Rectal smooth muscle tissue (tissue), 1 donor: Measurements from ENCODE around the gene COL24A1.

ENCODE experiments used
- H3K27ac ChIP-seq: one replicate; pipeline ENCODE4 v1.7.0; 2013; ENCODE audit warnings: low read depth, low read length, inconsistent platforms
- H3K27me3 ChIP-seq: one replicate; pipeline ENCODE4 v1.7.0; 2013; ENCODE audit warnings: low read length; ENCODE audit not compliant: control insufficient read depth, insufficient read depth
- H3K36me3 ChIP-seq: one replicate; pipeline ENCODE4 v1.7.0; 2013; ENCODE audit warnings: low read length; ENCODE audit not compliant: control insufficient read depth, insufficient read depth
- H3K4me1 ChIP-seq: one replicate; pipeline ENCODE4 v1.7.0; 2013; ENCODE audit warnings: low read length; ENCODE audit not compliant: control insufficient read depth, insufficient read depth
- H3K4me3 ChIP-seq: one replicate; pipeline ENCODE4 v1.7.0; 2013; ENCODE audit warnings: low read length
- H3K9ac ChIP-seq: one replicate; pipeline ENCODE4 v1.7.0; 2013; ENCODE audit warnings: low read length

COL24A1 gene

GRCh38 chr1:85943945-85944344 is 212.6 kb downstream of the COL24A1 start:
- Histone ChIP-seq H3K36me3 (no peaks in the 10 kb centered on the region), H3K27me3 (no peaks in the 10 kb centered on the region), H3K9ac (no peak overlapping the region), H3K27ac (no peak overlapping the region), H3K4me1 (no peaks in the 10 kb centered on the region), H3K4me3 (no peak overlapping the region)

GRCh38 chr1:85943526-85943925 is 213.0 kb downstream of the COL24A1 start:
- H3K27me3 ChIP-seq, result no peaks in the 10 kb centered on the region
- no peak overlapping the region for H3K27ac ChIP-seq
- H3K36me3 ChIP-seq, result no peaks in the 10 kb centered on the region
- no peak overlapping the region for H3K9ac ChIP-seq
- no peak overlapping the region for H3K4me3 ChIP-seq
- no peaks in the 10 kb centered on the region for H3K4me1 ChIP-seq

- Histone ChIP-seq H3K27me3 (no peaks in the 10 kb centered on the region), H3K36me3 (no peaks in the 10 kb centered on the region), H3K27ac (no peak overlapping the region), H3K4me1 (no peaks in the 10 kb centered on the region), H3K4me3 (no peak overlapping the region), H3K9ac (no peak overlapping the region)
Observed at GRCh38 chr1:85940656-85941306, 215.8 kb downstream of the COL24A1 start.

- H3K4me3 ChIP-seq, result no peak overlapping the region
Observed at GRCh38 chr1:85938829-85939228, 217.7 kb downstream of the COL24A1 start.

GRCh38 chr1:85936470-85936869 is 220.1 kb downstream of the COL24A1 start:
- H3K4me1 ChIP-seq, result no peaks in the 10 kb centered on the region
- H3K9ac ChIP-seq, result no peak overlapping the region
- no peaks in the 10 kb centered on the region for H3K27me3 ChIP-seq
- no peak overlapping the region for H3K4me3 ChIP-seq
- H3K36me3 ChIP-seq, result no peaks in the 10 kb centered on the region
- no peak overlapping the region for H3K27ac ChIP-seq

More at GRCh38 chr1:85938829-85939228, 217.7 kb downstream of the COL24A1 start:
- no peaks in the 10 kb centered on the region for H3K36me3 ChIP-seq
- H3K27ac ChIP-seq, result no peak overlapping the region
- H3K4me1 ChIP-seq, result no peaks in the 10 kb centered on the region
- no peak overlapping the region for H3K9ac ChIP-seq
- no peaks in the 10 kb centered on the region for H3K27me3 ChIP-seq

- Histone ChIP-seq H3K27me3 (no peaks in the 10 kb centered on the region), H3K9ac (no peak overlapping the region), H3K36me3 (no peaks in the 10 kb centered on the region), H3K27ac (no peak overlapping the region), H3K4me3 (no peak overlapping the region), H3K4me1 (no peaks in the 10 kb centered on the region)
Observed at GRCh38 chr1:85936057-85936456, 220.5 kb downstream of the COL24A1 start.

GRCh38 chr1:85935234-85935633 is 221.3 kb downstream of the COL24A1 start:
- no peak overlapping the region for H3K27ac ChIP-seq
- no peak overlapping the region for H3K9ac ChIP-seq
- H3K27me3 ChIP-seq, result no peaks in the 10 kb centered on the region
- no peaks in the 10 kb centered on the region for H3K36me3 ChIP-seq
- H3K4me1 ChIP-seq, result no peaks in the 10 kb centered on the region
- no peak overlapping the region for H3K4me3 ChIP-seq

GRCh38 chr1:85934516-85934915 is 222.1 kb downstream of the COL24A1 start:
- Histone ChIP-seq H3K27ac (no peak overlapping the region), H3K4me3 (no peak overlapping the region)

GRCh38 chr1:85933961-85934360 is 222.6 kb downstream of the COL24A1 start:
- Histone ChIP-seq H3K9ac (no peak overlapping the region), H3K4me3 (no peak overlapping the region), H3K36me3 (no peaks in the 10 kb centered on the region), H3K4me1 (no peaks in the 10 kb centered on the region), H3K27me3 (no peaks in the 10 kb centered on the region), H3K27ac (no peak overlapping the region)

More at GRCh38 chr1:85934516-85934915, 222.1 kb downstream of the COL24A1 start:
- no peaks in the 10 kb centered on the region for H3K36me3 ChIP-seq
- no peaks in the 10 kb centered on the region for H3K27me3 ChIP-seq
- no peaks in the 10 kb centered on the region for H3K4me1 ChIP-seq
- H3K9ac ChIP-seq, result no peak overlapping the region

- no peaks in the 10 kb centered on the region for H3K27me3 ChIP-seq
- no peak overlapping the region for H3K27ac ChIP-seq
- no peak overlapping the region for H3K9ac ChIP-seq
- no peaks in the 10 kb centered on the region for H3K4me1 ChIP-seq
- no peaks in the 10 kb centered on the region for H3K36me3 ChIP-seq
- no peak overlapping the region for H3K4me3 ChIP-seq
Observed at GRCh38 chr1:85911742-85912141, 244.8 kb downstream of the COL24A1 start.

- Histone ChIP-seq H3K9ac (no peak overlapping the region), H3K4me1 (no peaks in the 10 kb centered on the region), H3K27me3 (no peaks in the 10 kb centered on the region), H3K4me3 (no peak overlapping the region), H3K27ac (no peak overlapping the region), H3K36me3 (no peaks in the 10 kb centered on the region)
Observed at GRCh38 chr1:85900921-85901320, 255.7 kb downstream of the COL24A1 start.

GRCh38 chr1:85898861-85899260 is 257.7 kb downstream of the COL24A1 start:
- Histone ChIP-seq H3K36me3 (no peaks in the 10 kb centered on the region), H3K27ac (no peak overlapping the region), H3K9ac (no peak overlapping the region), H3K4me3 (no peak overlapping the region), H3K4me1 (no peaks in the 10 kb centered on the region), H3K27me3 (no peaks in the 10 kb centered on the region)

- Histone ChIP-seq H3K4me1 (no peaks in the 10 kb centered on the region), H3K9ac (no peak overlapping the region), H3K4me3 (no peak overlapping the region), H3K27me3 (no peaks in the 10 kb centered on the region), H3K27ac (no peak overlapping the region), H3K36me3 (no peaks in the 10 kb centered on the region)
Observed at GRCh38 chr1:85894651-85895050, 261.9 kb downstream of the COL24A1 start.
